BJ (cell line): Measurements from ENCODE around the gene MAMLD1. TPM values are rescaled to one million over a fixed set of nuclear protein-coding genes. Genes with fewer than 3 reads are reported as not detected.

Experiments
- CTCF ChIA-PET: fragments of 350-600 bp; formaldehyde crosslinking; extraction: SDS; loops from one replicate; lab custom pipeline; 2021; ENCODE audit warnings: antibody characterized with exemption, inconsistent platforms; lab: Yijun Ruan, JAX
- POLR2A ChIA-PET: fragments of 300-600 bp; sonication (Branson Sonifier 250); formaldehyde crosslinking; extraction: SDS; loops from one replicate; lab custom pipeline; 2021; ENCODE audit warnings: antibody characterized with exemption; lab: Charles Lee
- DNase-seq: peaks from one replicate; pipeline ENCODE4 v3.0.0-alpha.2; 2011; ENCODE audit warnings: low read depth
- H3K27me3 ChIP-seq: 2 replicates; pipeline ENCODE4 v1.6.0; 2011; ENCODE audit warnings: low read length; ENCODE audit not compliant: control insufficient read depth, insufficient read depth
- H3K36me3 ChIP-seq: 2 replicates; pipeline ENCODE4 v1.5.1; 2011; ENCODE audit warnings: low read length; ENCODE audit not compliant: control insufficient read depth, insufficient read depth
- H3K4me3 ChIP-seq: 2 replicates; pipeline ENCODE4 v1.5.1; 2011; ENCODE audit warnings: low read depth, mild to moderate bottlenecking, control low read depth, low read length
- polyA plus RNA-seq: library from polyadenylated mRNA; depleted of rRNA; stranded (reverse); fragments of >200 nt; gene quantifications from 2 replicates; pipeline ENCODE4 v1.2.3, GENCODE V29; 2011; rRNA removed
- TF ChIP-seq, protein P1 (sequence below): IDR thresholded peaks from 2 replicates; pipeline ENCODE4 v1.5.1; 2011; ENCODE audit warnings: low read depth, mild to moderate bottlenecking, control low read depth, inconsistent platforms, low read length, moderate library complexity; ENCODE audit not compliant: insufficient read depth

MAMLD1 gene
- polyA plus RNA-seq, 1 experiment: 3.9 TPM

DNA sequence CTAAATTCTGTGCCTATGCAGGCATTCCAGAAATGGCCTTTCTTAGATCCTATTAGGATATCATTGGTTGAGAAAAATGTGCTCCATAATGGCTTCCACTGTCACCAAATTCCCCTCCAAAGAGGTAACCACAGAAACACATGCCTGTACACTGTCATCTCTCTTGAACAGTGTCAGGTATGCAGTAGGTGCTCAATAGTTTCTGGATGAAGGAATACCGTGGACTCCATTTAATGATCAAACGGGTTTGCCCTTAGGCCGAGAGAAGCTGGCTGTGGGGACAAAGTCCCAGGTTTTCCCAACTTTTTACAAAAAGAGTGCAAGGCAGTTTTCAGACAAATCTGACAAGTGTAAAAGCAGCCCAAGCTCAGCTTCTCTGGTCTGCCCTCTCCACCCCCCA is 188.8 kb downstream of the MAMLD1 start:
- no peak overlapping the region for H3K4me3 ChIP-seq
- CTCF ChIA-PET: no interaction called here
- H3K36me3 ChIP-seq: no peaks in the 10 kb centered on the region
- DNase-seq: no peak
- TF ChIP-seq, protein P1, sequence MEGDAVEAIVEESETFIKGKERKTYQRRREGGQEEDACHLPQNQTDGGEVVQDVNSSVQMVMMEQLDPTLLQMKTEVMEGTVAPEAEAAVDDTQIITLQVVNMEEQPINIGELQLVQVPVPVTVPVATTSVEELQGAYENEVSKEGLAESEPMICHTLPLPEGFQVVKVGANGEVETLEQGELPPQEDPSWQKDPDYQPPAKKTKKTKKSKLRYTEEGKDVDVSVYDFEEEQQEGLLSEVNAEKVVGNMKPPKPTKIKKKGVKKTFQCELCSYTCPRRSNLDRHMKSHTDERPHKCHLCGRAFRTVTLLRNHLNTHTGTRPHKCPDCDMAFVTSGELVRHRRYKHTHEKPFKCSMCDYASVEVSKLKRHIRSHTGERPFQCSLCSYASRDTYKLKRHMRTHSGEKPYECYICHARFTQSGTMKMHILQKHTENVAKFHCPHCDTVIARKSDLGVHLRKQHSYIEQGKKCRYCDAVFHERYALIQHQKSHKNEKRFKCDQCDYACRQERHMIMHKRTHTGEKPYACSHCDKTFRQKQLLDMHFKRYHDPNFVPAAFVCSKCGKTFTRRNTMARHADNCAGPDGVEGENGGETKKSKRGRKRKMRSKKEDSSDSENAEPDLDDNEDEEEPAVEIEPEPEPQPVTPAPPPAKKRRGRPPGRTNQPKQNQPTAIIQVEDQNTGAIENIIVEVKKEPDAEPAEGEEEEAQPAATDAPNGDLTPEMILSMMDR: no peak
- POLR2A ChIA-PET: no interaction called here
- H3K27me3 ChIP-seq: no peaks in the 10 kb centered on the region

DNA sequence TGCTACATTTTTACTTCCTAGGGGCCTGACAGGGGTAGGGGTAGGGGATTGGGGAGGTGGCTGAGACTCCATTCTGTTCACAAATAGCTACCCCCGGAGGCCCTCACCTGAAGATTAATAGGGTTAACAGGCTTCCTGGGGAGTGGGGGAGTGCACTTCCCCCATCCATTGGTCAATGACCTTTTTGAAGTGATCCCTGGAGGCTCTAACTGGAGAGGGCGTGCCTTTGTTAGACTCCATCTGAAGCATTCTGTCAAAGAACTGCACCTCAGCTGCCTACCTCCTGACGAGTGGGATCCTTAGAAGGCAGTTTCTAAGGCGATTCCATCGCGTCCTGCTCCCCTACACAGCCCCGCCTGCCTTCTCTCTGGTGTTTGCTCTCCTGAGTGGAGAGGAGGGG is 195.3 kb downstream of the MAMLD1 start:
- H3K4me3 ChIP-seq: no peak overlapping the region
- CTCF ChIA-PET: no interaction called here
- TF ChIP-seq, protein P1: no peak
- DNase-seq: no peak
- H3K36me3 ChIP-seq: no peaks in the 10 kb centered on the region
- POLR2A ChIA-PET: no interaction called here
- H3K27me3 ChIP-seq: no peaks in the 10 kb centered on the region

Other genes starting within 250 kb of the MAMLD1 start
- 2.6 and 4.6 TPM in 2 replicates for gene MTM1, start 205.3 kb downstream of the MAMLD1 start, polyA plus RNA-seq